ENCODE measurements around the gene IL34.

Gene IL34

GRCh38 chr16:70694868-70695218 lies 48.5 kb downstream of the IL34 start:
- ATAC-seq: peak; percentile 0; the same call in 1 of the 3 replicates
- TF ChIP-seq, protein P1, sequence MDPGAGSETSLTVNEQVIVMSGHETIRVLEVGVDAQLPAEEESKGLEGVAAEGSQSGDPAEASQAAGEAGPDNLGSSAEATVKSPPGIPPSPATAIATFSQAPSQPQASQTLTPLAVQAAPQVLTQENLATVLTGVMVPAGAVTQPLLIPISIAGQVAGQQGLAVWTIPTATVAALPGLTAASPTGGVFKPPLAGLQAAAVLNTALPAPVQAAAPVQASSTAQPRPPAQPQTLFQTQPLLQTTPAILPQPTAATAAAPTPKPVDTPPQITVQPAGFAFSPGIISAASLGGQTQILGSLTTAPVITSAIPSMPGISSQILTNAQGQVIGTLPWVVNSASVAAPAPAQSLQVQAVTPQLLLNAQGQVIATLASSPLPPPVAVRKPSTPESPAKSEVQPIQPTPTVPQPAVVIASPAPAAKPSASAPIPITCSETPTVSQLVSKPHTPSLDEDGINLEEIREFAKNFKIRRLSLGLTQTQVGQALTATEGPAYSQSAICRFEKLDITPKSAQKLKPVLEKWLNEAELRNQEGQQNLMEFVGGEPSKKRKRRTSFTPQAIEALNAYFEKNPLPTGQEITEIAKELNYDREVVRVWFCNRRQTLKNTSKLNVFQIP (CRISPR knock-in tag; IDR thresholded peaks at IDR 0.05; ENCODE audit: borderline replicate concordance, low read depth): no peak
- TF ChIP-seq CSDC2 (CRISPR knock-in tag; IDR thresholded peaks at IDR 0.05) (no peak), ZNF70 (CRISPR knock-in tag; IDR thresholded peaks at IDR 0.05) (no peak), SNAI2 (CRISPR knock-in tag; IDR thresholded peaks at IDR 0.05) (no peak), ARNTL (CRISPR knock-in tag; IDR thresholded peaks at IDR 0.05; ENCODE audit: borderline replicate concordance, low read depth) (no peak), PPARA (CRISPR knock-in tag; IDR thresholded peaks at IDR 0.05; ENCODE audit: borderline replicate concordance) (no peak), TOX (CRISPR knock-in tag; IDR thresholded peaks at IDR 0.05; ENCODE audit: borderline replicate concordance) (no peak), CSRNP3 (CRISPR knock-in tag; IDR thresholded peaks at IDR 0.05) (no peak), BACH2 (CRISPR knock-in tag; IDR thresholded peaks at IDR 0.05; ENCODE audit: borderline replicate concordance) (no peak), OSR1 (CRISPR knock-in tag; IDR thresholded peaks at IDR 0.05) (no peak), GLIS3 (CRISPR knock-in tag; IDR thresholded peaks at IDR 0.05) (no peak), TCF4 (CRISPR knock-in tag; IDR thresholded peaks at IDR 0.05; ENCODE audit: borderline replicate concordance) (no peak), CREB5 (CRISPR knock-in tag; IDR thresholded peaks at IDR 0.05; ENCODE audit: low read depth) (no peak), ZC3H10 (CRISPR knock-in tag; IDR thresholded peaks at IDR 0.05) (no peak), ESRRG (CRISPR knock-in tag; IDR thresholded peaks at IDR 0.05) (no peak), ISL1 (CRISPR knock-in tag; IDR thresholded peaks at IDR 0.05) (no peak), ZFP3 (CRISPR knock-in tag; IDR thresholded peaks at IDR 0.05) (no peak), ZNF565 (CRISPR knock-in tag; conservative IDR thresholded peaks at IDR 0.05; ENCODE audit: low read depth) (no peak)
- TF ChIP-seq, protein P2, sequence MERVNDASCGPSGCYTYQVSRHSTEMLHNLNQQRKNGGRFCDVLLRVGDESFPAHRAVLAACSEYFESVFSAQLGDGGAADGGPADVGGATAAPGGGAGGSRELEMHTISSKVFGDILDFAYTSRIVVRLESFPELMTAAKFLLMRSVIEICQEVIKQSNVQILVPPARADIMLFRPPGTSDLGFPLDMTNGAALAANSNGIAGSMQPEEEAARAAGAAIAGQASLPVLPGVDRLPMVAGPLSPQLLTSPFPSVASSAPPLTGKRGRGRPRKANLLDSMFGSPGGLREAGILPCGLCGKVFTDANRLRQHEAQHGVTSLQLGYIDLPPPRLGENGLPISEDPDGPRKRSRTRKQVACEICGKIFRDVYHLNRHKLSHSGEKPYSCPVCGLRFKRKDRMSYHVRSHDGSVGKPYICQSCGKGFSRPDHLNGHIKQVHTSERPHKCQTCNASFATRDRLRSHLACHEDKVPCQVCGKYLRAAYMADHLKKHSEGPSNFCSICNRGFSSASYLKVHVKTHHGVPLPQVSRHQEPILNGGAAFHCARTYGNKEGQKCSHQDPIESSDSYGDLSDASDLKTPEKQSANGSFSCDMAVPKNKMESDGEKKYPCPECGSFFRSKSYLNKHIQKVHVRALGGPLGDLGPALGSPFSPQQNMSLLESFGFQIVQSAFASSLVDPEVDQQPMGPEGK (CRISPR knock-in tag; IDR thresholded peaks at IDR 0.05; ENCODE audit: borderline replicate concordance): no peak

DNA sequence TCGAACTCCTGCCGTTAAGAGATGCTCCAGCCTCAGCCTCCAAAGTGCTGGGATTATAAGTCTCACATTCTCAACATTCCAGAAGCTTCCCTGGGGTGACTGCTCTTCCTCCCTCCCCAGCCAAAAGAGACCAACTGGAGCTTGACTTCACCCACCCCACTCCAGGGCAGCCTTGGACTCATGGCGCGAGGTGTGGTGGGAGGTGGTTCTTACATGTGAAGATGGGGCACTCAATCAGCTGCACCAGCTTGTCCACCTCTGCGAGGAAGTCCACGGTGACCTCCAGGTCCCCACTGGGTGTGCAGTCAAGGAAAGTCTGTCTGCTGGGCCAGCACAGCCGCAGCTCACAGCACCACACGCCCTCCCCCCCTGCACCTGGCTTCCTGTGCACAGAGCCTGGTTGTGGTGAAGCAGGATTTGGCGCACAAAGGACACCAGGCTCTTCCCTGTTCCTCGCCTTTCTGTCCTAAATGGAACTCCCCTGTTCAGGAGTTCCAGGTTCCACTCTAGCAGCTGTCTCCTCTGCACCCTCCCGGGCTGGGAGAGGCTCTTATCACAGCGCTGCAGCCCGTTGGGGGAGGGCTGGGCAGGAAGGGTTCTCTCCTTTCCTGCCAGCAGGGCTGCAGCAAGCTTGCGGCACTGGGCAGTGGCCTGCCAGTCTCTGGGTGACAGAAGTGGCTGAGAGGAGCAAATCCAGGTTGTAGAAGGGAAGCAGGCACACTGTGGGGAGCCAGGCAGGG lies 49.1 kb downstream of the IL34 start:
- ATAC-seq: peak; percentile 6; the same call in 1 of the 3 replicates
- TF ChIP-seq ZNF565 (CRISPR knock-in tag; conservative IDR thresholded peaks at IDR 0.05; ENCODE audit: low read depth): no peak
- TF ChIP-seq ZFP3 (CRISPR knock-in tag; IDR thresholded peaks at IDR 0.05): peak; percentile 89
- TF ChIP-seq ISL1 (CRISPR knock-in tag; IDR thresholded peaks at IDR 0.05): no peak

GRCh38 chr16:70696355-70696754 lies 50.0 kb downstream of the IL34 start:
- no peak for ATAC-seq
- TF ChIP-seq ISL1 (CRISPR knock-in tag; IDR thresholded peaks at IDR 0.05) (no peak), BACH2 (CRISPR knock-in tag; IDR thresholded peaks at IDR 0.05; ENCODE audit: borderline replicate concordance) (no peak), ZNF8 (CRISPR knock-in tag; IDR thresholded peaks at IDR 0.05) (no peak), TCF4 (CRISPR knock-in tag; IDR thresholded peaks at IDR 0.05; ENCODE audit: borderline replicate concordance) (no peak)

DNA sequence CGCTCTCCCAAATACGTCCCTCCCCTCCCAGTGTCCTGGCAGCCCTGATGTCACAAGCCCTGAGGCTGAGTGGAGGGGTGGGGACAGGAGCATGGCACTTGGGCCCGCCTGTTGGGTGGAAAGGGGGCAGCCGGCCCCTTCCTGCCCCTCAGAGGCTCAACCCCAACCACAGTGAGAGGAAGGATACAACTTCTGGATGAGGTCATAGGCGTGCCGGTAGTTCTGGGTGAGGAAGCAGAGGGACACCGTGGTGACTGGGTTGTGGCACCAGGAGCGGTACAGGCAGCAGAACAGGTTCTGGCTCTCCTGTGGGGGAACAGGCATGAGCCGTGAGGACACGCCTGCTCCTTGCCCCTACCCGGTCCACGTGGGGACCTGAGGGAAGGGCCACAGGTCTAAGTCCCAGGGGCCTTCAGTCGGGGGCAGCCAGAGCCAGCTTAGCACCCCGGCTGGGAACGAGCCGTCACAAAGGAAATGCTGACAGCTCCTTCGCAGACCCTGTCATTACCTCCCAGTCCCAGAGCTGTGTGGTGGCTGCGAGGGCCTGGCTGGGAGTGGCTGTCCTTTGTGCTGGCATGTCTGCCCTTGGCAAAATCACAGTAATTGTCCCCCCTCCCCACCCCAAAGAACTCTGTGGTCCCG lies 50.7 kb downstream of the IL34 start:
- no peak for ATAC-seq
- no peak for TF ChIP-seq CSRNP3 (CRISPR knock-in tag; IDR thresholded peaks at IDR 0.05)
- no peak for TF ChIP-seq TCF4 (CRISPR knock-in tag; IDR thresholded peaks at IDR 0.05; ENCODE audit: borderline replicate concordance)
- no peak for TF ChIP-seq GLIS3 (CRISPR knock-in tag; IDR thresholded peaks at IDR 0.05)
- no peak for TF ChIP-seq CREB5 (CRISPR knock-in tag; IDR thresholded peaks at IDR 0.05; ENCODE audit: low read depth)
- no peak for TF ChIP-seq ISL1 (CRISPR knock-in tag; IDR thresholded peaks at IDR 0.05)
- no peak for TF ChIP-seq RARB (CRISPR knock-in tag; IDR thresholded peaks at IDR 0.05)
- TF ChIP-seq ZC3H10 (CRISPR knock-in tag; IDR thresholded peaks at IDR 0.05): no peak

Measured in SK-N-SH treated with all-trans-retinoic acid at 6 μM for 48 hours (cell line).